AML-193 (cell line): Measurements from ENCODE around the gene LMAN1L.

ENCODE experiments used
- DNase-seq, 2 experiments: peaks; one replicate each; lab custom pipeline; 2025; lab: John Stamatoyannopoulos, UW

The LMAN1L gene

GRCh38 chr15:74794248-74794969 is 18.2 kb upstream of the LMAN1L start:
- DNase-seq, result no peak

- no peak for DNase-seq
Observed at GRCh38 chr15:74794970-74795349, 17.7 kb upstream of the LMAN1L start.

GRCh38 chr15:74795966-74796625 is 16.5 kb upstream of the LMAN1L start:
- DNase-seq, result no peak

- no peak for DNase-seq
Observed at GRCh38 chr15:74798388-74799254, 14.0 kb upstream of the LMAN1L start.

- DNase-seq, result peak; percentile 14 to 17
Observed at GRCh38 chr15:74799255-74799855, 13.3 kb upstream of the LMAN1L start.

- DNase-seq, result peak; percentile 84 to 91
Observed at GRCh38 chr15:74799856-74800558, 12.6 kb upstream of the LMAN1L start.

GRCh38 chr15:74800559-74801094 is 12.0 kb upstream of the LMAN1L start:
- no peak for DNase-seq

GRCh38 chr15:74801311-74801997 is 11.2 kb upstream of the LMAN1L start:
- no peak for DNase-seq

GRCh38 chr15:74802290-74802689 is 10.3 kb upstream of the LMAN1L start:
- no peak for DNase-seq

- no peak for DNase-seq
Observed at GRCh38 chr15:74802862-74803447, 9.7 kb upstream of the LMAN1L start.

GRCh38 chr15:74804935-74805334 is 7.7 kb upstream of the LMAN1L start:
- no peak for DNase-seq

GRCh38 chr15:74807282-74807681 is 5.4 kb upstream of the LMAN1L start:
- DNase-seq, result no peak

- DNase-seq, result no peak
Observed at GRCh38 chr15:74808078-74808839, 4.4 kb upstream of the LMAN1L start.

GRCh38 chr15:74808840-74809229 is 3.8 kb upstream of the LMAN1L start:
- DNase-seq, result no peak

GRCh38 chr15:74809242-74809641 is 3.4 kb upstream of the LMAN1L start:
- no peak for DNase-seq

GRCh38 chr15:74809956-74810355 is 2.7 kb upstream of the LMAN1L start:
- DNase-seq, result no peak

- no peak for DNase-seq
Observed at GRCh38 chr15:74815121-74815934, 2.7 kb downstream of the LMAN1L start.

GRCh38 chr15:74815961-74816360 is 3.3 kb downstream of the LMAN1L start:
- DNase-seq, result no peak
